Neural crest cell (in vitro differentiated cells): ENCODE measurements around the gene ZFP1. TPM values are rescaled to one million over a fixed set of nuclear protein-coding genes. Genes with fewer than 3 reads are reported as not detected.

Source experiments
- DNase-seq: peaks from one replicate; pipeline ENCODE4 v3.0.0; 2021; ENCODE audit warnings: low read depth, mixed read lengths, low spot score
- H3K27ac Mint-ChIP-seq: one replicate; pipeline ENCODE4 v1.8.0; 2021; ENCODE audit warnings: mild to moderate bottlenecking, mixed read lengths; ENCODE audit not compliant: unreplicated experiment
- H3K27me3 Mint-ChIP-seq: 2 replicates; pipeline ENCODE4 v1.8.0; 2021; ENCODE audit warnings: low read depth, mild to moderate bottlenecking, mixed read lengths
- H3K36me3 Mint-ChIP-seq: 2 replicates; pipeline ENCODE4 v1.8.0; 2021; ENCODE audit warnings: low read depth, mild to moderate bottlenecking, mixed read lengths
- H3K4me1 Mint-ChIP-seq: 2 replicates; pipeline ENCODE4 v1.8.0; 2021; ENCODE audit warnings: mixed read lengths
- H3K4me3 Mint-ChIP-seq: one replicate; pipeline ENCODE4 v1.8.0; 2021; ENCODE audit warnings: mild to moderate bottlenecking, mixed read lengths
- H3K9me3 Mint-ChIP-seq: 2 replicates; pipeline ENCODE4 v1.8.0; 2021; ENCODE audit warnings: mixed read lengths
- CTCF ChIP-seq: fragments of 200-600 bp; sonication (generic); conservative IDR thresholded peaks from 2 replicates; pipeline ENCODE4 v1.5.0; 2021; ENCODE audit warnings: antibody characterized with exemption, mild to moderate bottlenecking
- total RNA-seq: library from RNA; stranded (reverse); gene quantifications from 2 replicates; pipeline ENCODE4 v1.2.1, GENCODE V29; 2021

The ZFP1 gene
- total RNA-seq, 1 donor from 2014 or later: 22.9 TPM

DNA sequence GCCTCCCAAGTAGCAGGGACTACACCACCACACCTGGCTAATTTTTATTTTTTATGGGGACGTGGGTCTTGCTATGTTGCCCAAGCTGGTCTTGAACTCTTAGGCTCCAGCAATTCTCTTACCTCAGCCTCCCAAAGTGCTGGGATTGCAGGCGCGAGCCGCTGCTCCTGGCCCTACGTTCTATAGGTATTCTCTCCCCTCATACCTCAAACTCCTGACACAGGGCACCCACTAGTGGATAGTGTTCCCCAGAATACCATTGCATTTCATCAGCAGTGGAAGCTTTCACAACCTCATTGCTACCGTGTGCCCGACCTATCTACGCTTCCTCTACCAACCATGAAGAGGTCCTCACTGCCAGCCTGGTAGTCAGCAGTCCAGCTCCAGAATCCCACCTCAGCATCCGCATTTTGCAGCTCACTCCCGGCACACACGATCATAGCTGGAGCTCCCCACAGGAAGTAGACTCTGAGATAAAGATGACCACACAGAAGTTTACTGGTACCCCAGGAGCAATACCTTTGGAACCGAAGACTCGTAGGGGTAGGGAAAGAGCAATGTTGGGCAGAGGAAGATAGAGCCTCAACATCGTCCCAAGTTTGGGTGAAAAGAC is 49.3 kb downstream of the ZFP1 start:
- no peaks in the 10 kb centered on the region for H3K36me3 Mint-ChIP-seq
- no peaks in the 10 kb centered on the region for H3K27me3 Mint-ChIP-seq
- no peaks in the 10 kb centered on the region for H3K9me3 Mint-ChIP-seq
- peaks cover 15% of the 10 kb centered on the region for H3K4me1 Mint-ChIP-seq
- H3K27ac Mint-ChIP-seq: no peak overlapping the region
- H3K4me3 Mint-ChIP-seq: no peak overlapping the region
- no peak for DNase-seq
- no peak for TF ChIP-seq CTCF

GRCh38 chr16:75198135-75198600 is 49.8 kb downstream of the ZFP1 start:
- DNase-seq: no peak
- TF ChIP-seq CTCF: no peak
- H3K4me3 Mint-ChIP-seq: no peak overlapping the region
- no peaks in the 10 kb centered on the region for H3K27me3 Mint-ChIP-seq
- H3K4me1 Mint-ChIP-seq: peaks cover 15% of the 10 kb centered on the region
- no peak overlapping the region for H3K27ac Mint-ChIP-seq
- H3K36me3 Mint-ChIP-seq: no peaks in the 10 kb centered on the region
- H3K9me3 Mint-ChIP-seq: no peaks in the 10 kb centered on the region

GRCh38 chr16:75202069-75202590 is 53.8 kb downstream of the ZFP1 start:
- H3K4me3 Mint-ChIP-seq: no peak overlapping the region
- no peak for DNase-seq
- no peaks in the 10 kb centered on the region for H3K27me3 Mint-ChIP-seq
- H3K36me3 Mint-ChIP-seq: no peaks in the 10 kb centered on the region
- no peaks in the 10 kb centered on the region for H3K9me3 Mint-ChIP-seq
- peaks cover 15% of the 10 kb centered on the region for H3K4me1 Mint-ChIP-seq
- H3K27ac Mint-ChIP-seq: no peak overlapping the region
- no peak for TF ChIP-seq CTCF

GRCh38 chr16:75203096-75203495 is 54.8 kb downstream of the ZFP1 start:
- no peak overlapping the region for H3K27ac Mint-ChIP-seq
- peaks cover 14% of the 10 kb centered on the region for H3K4me1 Mint-ChIP-seq
- H3K4me3 Mint-ChIP-seq: no peak overlapping the region
- no peak for TF ChIP-seq CTCF
- H3K36me3 Mint-ChIP-seq: no peaks in the 10 kb centered on the region
- no peak for DNase-seq
- no peaks in the 10 kb centered on the region for H3K9me3 Mint-ChIP-seq
- no peaks in the 10 kb centered on the region for H3K27me3 Mint-ChIP-seq

GRCh38 chr16:75203667-75204409 is 55.5 kb downstream of the ZFP1 start:
- Mint-ChIP-seq H3K4me1 (peaks cover 10% of the 10 kb centered on the region), H3K9me3 (no peaks in the 10 kb centered on the region), H3K36me3 (no peaks in the 10 kb centered on the region), H3K4me3 (no peak overlapping the region), H3K27me3 (no peaks in the 10 kb centered on the region), H3K27ac (peak overlapping the region; percentile 87)
- DNase-seq: no peak
- TF ChIP-seq CTCF: no peak
